Body of pancreas (tissue), 4 donors: ENCODE measurements around the gene NPHP4. TPM values are rescaled to one million over a fixed set of nuclear protein-coding genes. Genes with fewer than 3 reads are reported as not detected.

Source experiments
- ATAC-seq: fragments of 150-250 bp; one replicate; pipeline ENCODE4 v1.9.1; 2016
- DNase-seq, 4 donors: peaks; one replicate each; pipeline ENCODE4 v3.0.0-alpha.2; 2019
- H3K27ac ChIP-seq, 4 donors: fragments of 200-600 bp; sonication (generic); 1 replicate in 3 of 4; 2 replicates in 1 of 4; pipeline versions ENCODE4 v1.5.1 to v1.6.1; 2016 to 2019; ENCODE audit warnings: mild to moderate bottlenecking in 1 of 4, mixed read lengths in 1 of 4, moderate library complexity in 1 of 4
- H3K27me3 ChIP-seq, 2 donors: fragments of 200-600 bp; sonication (generic); one replicate each; pipeline ENCODE4 v1.6.0; 2016; ENCODE audit warnings: mild to moderate bottlenecking in 1 of 2
- H3K36me3 ChIP-seq, 2 donors: fragments of 200-600 bp; sonication (generic); replicated peaks in 1 of 2; 2 replicates each; pipeline ENCODE4 v1.5.1; 2016; ENCODE audit warnings: low read depth in 2 of 2; ENCODE audit not compliant: insufficient read depth in 1 of 2
- H3K4me1 ChIP-seq: fragments of 200-600 bp; sonication (generic); one replicate; pipeline ENCODE4 v1.6.0; 2016
- H3K4me3 ChIP-seq, 2 donors: fragments of 200-600 bp; sonication (generic); 1 replicate in 1 of 2; 2 replicates in 1 of 2; pipeline ENCODE4 v1.5.1; 2016 to 2019
- H3K9me3 ChIP-seq, 3 donors: fragments of 200-600 bp; sonication (generic); 1 replicate in 2 of 3; 2 replicates in 1 of 3; pipeline ENCODE4 v1.5.1; 2016
- CTCF ChIP-seq, 7 experiments: fragments of 450-650 bp in 4 of 7; fragments of 200-600 bp in 3 of 7; sonication (generic) in 3 of 7; IDR thresholded peaks; one replicate each; pipeline ENCODE4 v1.5.1; 2016 to 2019; ENCODE audit warnings: antibody characterized with exemption in 7 of 7
- POLR2A ChIP-seq, 3 donors: fragments of 450-650 bp; IDR thresholded peaks; one replicate each; pipeline ENCODE4 v1.6.1; 2016; ENCODE audit warnings: antibody characterized with exemption in 3 of 3, mild to moderate bottlenecking in 2 of 3
- WGBS, 2 donors: methylation state at CpG; one replicate each; pipeline ENCODE4 v1.1.5; 2017; 5-methylcytosine and 5-hydroxymethylcytosine counted together
- intact Hi-C: fragments of 100-400 bp; cut with DNase I; formaldehyde crosslinking; loops from one replicate; pipeline ENCODE4 v1.15.1; 2023
- microRNA-seq, 2 donors: library from miRNA; unstranded; fragments of <30 nt; microRNA quantifications; one replicate each; pipeline ENCODE4, GENCODE V29; 2016; ENCODE audit warnings: borderline number of aligned reads in 2 of 2, borderline replicate concordance in 2 of 2
- small RNA-seq: library from RNA; depleted of rRNA; stranded (forward); fragments of <200 nt; gene quantifications from one replicate; pipeline ENCODE3, GENCODE V24; 2016
- total RNA-seq, 2 donors: library from RNA; depleted of rRNA; stranded (reverse); fragments of >200 nt; gene quantifications; one replicate each; pipeline ENCODE4 v1.1.0, GENCODE V29; 2016

The NPHP4 gene
- total RNA-seq, 2 donors from 2014 or later: 10.4 to 48.5 TPM

- intact Hi-C loops: no loop called here
Measured at GRCh38 chr1:5814046-5814619, 178.1 kb downstream of the NPHP4 start.

DNA sequence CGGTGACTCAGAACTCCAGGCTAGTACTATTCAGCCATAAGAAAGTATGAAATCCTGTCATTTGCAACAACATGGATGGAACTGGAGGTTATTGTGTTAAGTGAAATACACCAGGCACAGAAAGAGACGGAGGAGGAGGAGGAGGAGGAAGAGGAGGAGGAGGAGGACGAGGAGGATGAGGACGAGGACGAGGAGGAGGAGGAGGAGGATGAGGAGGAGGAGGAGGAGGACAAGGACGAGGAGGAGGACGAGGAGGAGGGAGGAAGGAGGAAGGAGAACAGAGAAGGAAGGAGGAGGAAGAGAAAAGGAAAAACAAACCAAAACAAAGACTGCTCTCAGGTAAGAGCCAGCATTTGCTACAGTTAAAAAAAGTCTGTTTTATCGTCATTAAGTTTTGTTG is 178.7 kb downstream of the NPHP4 start:
- H3K36me3 ChIP-seq: no peaks in the 10 kb centered on the region
- peaks cover 0 to 5% of the 10 kb centered on the region in 2 donors for H3K27me3 ChIP-seq
- H3K4me3 ChIP-seq: no peak overlapping the region
- no peak overlapping the region for H3K27ac ChIP-seq
- H3K9me3 ChIP-seq: no peaks in the 10 kb centered on the region
- 49 to 62% methylated on average over 8 of the region's 8 CpGs for WGBS, 2 donors
- TF ChIP-seq CTCF (IDR thresholded peaks at IDR 0.05) (no peak), POLR2A (IDR thresholded peaks at IDR 0.05) (no peak)
- DNase-seq (no peak), ATAC-seq (no peak)
- intact Hi-C loops: no loop called here
- H3K4me1 ChIP-seq: no peaks in the 10 kb centered on the region

More at GRCh38 chr1:5814046-5814619, 178.1 kb downstream of the NPHP4 start:
- DNase-seq (no peak), ATAC-seq (no peak)
- TF ChIP-seq CTCF (IDR thresholded peaks at IDR 0.05) (no peak), POLR2A (IDR thresholded peaks at IDR 0.05) (no peak)
- no peaks in the 10 kb centered on the region for H3K9me3 ChIP-seq
- H3K4me3 ChIP-seq: no peak overlapping the region
- 59 to 61% methylated on average over 21 to 25 of the region's 25 CpGs for WGBS, 2 donors
- no peaks in the 10 kb centered on the region for H3K4me1 ChIP-seq
- peaks cover 0 to 5% of the 10 kb centered on the region in 2 donors for H3K27me3 ChIP-seq
- no peak overlapping the region for H3K27ac ChIP-seq
- no peaks in the 10 kb centered on the region for H3K36me3 ChIP-seq

Small RNA genes within 50 kb of the gene (microRNA-seq; reads per million reads assigned to microRNA genes)
- 0 reads per million in 2 donors for gene MIR4689

Small RNA genes within 50 kb of the gene (small RNA-seq; reads per million reads assigned to genes)
- gene MIR4689: not detected

Other genes with a start within 250 kb of the NPHP4 start
- gene KCNAB2, start 53.5 kb upstream of the NPHP4 start, total RNA-seq: 1 to 10 TPM; 4.6 to 7.0 TPM
- 1 to 10 TPM in 1 of 2 donors, under 1 TPM in 1; under 0.01 to 2.1 TPM for gene CHD5, start 187.9 kb upstream of the NPHP4 start, total RNA-seq
- 100 to 1,000 TPM; 112 to 148 TPM for gene RPL22, start 207.2 kb upstream of the NPHP4 start, total RNA-seq
- gene RNF207, start 213.7 kb upstream of the NPHP4 start, total RNA-seq: 10 to 100 TPM; 25.2 to 52.4 TPM
- gene ICMT, start 243.5 kb upstream of the NPHP4 start, total RNA-seq: 10 to 100 TPM; 26.4 to 26.7 TPM